Measurements from ENCODE around the gene DRC1. TPM values are rescaled to one million over a fixed set of nuclear protein-coding genes. Genes with fewer than 3 reads are reported as not detected.

DRC1 gene
- total RNA-seq, 2 donors from 2014 or later = not detected

DNA sequence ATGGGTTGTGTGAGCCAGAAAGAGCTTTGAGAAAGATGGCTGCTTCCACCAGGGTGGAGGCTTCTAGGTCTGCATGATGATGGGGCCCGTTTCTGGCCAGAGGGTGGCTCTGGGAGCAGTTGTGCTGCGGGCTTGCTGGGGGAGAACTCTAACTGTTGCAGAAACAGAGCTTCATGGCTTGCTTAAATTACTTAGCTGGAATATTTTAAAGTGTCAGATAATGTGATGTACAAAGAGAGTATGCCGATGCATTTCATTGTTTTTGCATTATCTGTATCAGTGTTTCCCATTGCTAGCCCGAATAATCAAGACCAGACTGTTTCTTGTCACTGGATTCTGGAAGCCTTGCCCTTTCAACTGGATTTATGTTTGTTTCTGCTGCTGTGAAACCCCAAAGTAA is 6.3 kb upstream of the DRC1 start:
- intact Hi-C loops (cut with DNase I) = no loop called here
- ATAC-seq (no peak), DNase-seq (no peak)

DNA sequence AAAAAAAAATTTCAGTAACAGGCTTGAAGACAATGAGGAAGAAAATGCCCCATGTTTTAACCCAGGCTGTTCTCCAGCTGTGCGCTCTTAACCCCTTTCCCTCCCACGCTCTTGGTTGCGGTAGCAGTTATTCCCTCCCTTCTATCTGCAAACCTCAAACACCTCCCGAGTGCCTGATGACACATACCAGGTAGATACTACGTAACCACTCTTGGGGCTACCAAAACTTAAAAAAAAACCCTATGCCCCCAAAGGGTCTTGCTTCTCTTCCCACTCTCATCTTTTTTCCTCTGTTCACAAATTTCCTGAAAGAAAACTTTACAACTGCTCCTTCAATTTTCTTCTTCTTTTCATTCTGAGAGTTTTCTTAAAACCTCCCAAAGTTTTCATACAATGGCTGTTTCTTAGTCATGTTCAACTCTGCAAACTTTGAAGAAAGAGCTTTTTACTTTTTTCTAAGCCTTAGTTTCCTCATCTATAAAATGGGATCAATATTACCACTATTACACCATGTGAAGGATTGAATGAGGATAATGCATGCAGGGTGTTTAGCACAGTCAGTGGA is 4.9 kb upstream of the DRC1 start:
- no peak for ATAC-seq
- intact Hi-C loops (cut with DNase I) = no loop called here
- DNase-seq = no peak

DNA sequence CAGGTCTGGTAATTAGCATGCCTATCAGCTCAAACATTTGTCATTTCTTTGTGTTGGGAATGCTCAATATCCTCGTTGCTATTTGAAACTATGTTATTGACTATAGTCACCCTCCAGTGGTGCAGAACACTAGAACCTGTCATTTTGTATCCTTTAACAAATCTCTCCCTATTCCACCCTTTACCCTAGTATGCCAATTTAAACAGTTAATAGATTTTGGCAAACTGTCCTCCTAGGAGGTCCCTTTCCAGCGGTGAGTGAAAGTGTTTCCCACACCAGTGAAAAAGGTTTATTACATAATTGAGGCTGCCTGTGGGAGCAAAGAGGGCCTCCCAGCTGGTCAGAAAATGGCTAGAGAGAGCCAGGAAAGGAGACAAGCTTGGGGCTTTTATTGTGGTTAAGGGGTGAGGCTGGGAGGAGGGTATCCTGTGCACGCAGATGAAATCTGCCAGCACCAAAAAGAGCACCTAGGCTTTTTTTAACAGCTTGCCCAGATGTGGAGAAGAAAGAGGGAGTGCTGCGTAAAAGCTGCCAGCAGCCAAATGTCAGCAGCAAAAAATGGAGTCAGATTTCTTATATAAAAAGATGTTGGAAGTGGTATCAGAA is 1.8 kb upstream of the DRC1 start:
- no peak for ATAC-seq
- intact Hi-C loops (cut with DNase I) = no loop called here
- DNase-seq = no peak

DNA sequence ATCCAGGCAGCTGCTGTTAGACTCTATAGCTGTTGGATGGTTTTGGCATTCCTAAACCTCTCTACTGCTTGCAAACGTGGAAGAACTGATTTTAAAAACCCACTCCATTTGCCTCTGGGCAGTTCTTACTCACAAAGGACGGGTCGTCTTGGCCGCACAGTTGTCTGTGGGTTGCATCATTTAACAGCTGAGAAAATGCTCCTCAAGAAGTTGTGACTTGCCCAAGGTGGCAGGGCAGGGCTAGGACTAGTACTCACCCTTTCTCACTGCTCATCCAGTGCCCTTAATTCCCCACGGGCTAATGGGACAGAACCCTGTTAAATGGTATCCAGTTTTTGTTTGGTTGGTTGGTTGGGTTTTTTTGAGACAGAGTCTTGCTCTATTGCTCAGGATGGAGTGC is 997 bp upstream of the DRC1 start:
- intact Hi-C loops (cut with DNase I) = no loop called here
- ATAC-seq (no peak), DNase-seq (no peak)

DNA sequence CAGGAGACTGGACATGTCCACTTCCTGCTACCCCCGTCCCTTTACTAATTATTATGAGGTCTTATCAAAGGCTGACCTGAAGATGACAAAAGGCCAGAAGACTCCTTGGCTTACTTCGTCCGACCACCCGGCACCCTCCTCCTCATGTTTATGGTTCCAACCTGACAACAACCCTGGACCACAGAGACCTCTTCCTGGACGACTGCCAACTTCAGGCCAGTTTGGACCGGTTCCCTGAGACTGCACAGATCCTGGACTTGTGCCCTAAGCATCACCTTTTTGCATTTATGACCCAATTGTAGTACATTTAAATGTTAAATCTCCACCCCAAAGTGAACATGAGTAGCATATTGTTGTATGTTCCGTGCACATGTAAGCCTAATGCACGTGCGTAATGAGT is 5.8 kb downstream of the DRC1 start:
- ATAC-seq (no peak), DNase-seq (no peak)
- intact Hi-C loops (cut with DNase I) = no loop called here

DNA sequence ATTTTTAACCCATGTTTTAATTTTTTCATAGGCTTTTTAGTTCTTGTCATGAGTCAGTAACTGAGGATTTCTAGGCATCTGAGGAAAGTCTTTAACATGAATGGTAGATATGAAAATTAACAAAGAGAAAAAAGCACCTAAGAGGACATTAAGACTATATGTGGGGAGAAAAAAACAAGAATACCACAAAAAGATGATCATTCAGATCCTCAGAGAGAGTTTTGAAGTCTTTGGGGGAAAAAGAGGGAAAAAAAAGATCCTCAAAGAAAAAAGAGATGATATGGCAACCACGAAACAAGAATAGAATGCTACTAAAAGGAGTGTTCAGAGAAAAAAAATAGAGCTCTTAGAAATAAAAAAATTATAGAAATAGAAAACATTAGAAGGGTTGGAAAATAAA is 8.1 kb downstream of the DRC1 start:
- no peak for DNase-seq
- no peak for ATAC-seq
- intact Hi-C loops (cut with DNase I) = no loop called here

DNA sequence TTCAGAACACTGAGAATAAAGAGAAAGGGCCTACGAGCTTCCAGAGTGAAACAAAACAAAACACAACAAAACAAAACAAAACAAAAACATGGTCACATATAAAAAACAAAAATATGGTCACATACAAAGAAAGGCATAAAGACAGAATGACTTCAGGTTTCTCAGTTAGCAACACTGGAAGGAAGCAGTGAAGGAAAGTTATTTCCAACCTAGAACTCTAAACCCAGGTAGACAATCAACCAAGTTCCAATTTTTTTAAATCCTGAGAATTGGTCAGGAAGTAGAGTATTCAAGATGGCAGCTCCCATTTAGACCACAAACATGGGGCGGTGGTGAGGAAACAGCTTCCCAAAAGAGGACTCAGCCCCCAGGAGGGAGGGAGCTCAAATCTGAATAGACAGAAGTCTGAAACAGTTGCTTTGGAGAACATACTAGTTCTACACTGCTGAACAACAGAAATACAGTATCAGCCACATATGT is 9.1 kb downstream of the DRC1 start:
- intact Hi-C loops (cut with DNase I) = no loop called here
- ATAC-seq (no peak), DNase-seq (no peak)

DNA sequence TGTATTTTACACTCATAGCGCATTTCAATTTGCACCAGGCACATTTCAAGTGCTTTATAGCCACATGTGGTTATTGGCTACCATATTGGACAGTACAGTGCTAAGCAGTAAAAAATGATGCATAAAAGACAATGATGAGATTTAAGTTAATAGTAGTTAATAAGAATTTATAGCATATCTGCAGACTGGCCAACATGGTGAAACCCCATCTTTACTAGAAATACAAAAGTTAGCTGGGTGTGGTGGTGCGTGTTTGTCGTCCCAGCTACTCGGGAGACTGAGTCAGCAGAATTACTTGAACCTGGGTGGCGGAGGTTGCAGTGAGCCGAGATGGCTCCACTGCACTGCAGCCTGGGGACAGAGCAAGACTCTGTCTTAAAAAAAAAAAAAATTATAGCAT is 9.7 kb downstream of the DRC1 start:
- DNase-seq = no peak
- ATAC-seq = no peak
- intact Hi-C loops (cut with DNase I) = no loop called here

DNA sequence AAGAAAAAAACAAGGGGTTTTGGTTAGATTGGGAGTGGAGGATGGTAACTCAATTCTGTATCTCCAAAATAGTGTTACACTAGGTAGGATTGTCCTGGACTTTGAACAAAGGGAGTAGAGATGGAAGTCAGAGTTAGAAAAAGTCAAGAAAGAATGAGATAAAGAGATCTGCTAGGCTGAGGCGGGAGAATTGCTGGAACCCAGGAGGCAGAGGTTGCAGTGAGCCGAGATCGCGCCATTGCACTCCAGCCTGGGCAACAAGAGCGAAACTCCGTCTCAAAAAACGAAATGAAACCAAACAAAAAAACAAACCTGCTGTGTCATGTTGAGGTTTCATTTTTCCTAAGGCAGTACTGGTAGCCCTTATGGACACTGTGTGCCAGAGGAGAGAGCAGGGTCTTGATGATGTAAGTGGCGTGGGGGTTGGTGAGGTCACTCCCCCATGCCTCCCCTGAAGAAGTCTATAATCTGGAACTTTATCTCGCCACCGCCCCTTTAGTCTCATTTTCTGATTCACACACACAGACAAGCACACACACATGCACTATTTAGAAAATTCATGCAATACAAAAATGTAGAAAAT is 10.5 kb downstream of the DRC1 start:
- intact Hi-C loops (cut with DNase I) = no loop called here
- no peak for ATAC-seq
- DNase-seq = no peak

DNA sequence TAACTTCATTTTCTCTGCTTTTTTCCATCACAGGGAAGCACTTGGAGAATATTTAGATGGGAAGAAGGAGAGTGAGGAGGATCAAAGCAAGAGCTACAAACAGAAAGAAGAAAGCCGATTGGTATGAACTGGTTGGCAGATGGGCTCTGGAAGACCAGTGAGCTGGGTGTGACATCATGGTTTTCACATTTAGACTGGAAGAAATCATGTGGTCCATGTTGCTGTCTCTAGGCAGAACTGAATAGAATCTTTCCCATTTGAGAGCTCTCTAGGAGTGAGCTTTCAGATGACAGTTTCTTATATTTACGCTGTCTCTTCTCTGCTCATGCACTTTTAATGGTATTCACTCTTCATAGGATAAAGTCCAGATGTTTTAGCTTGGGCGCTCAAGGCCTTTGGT is 12.6 kb downstream of the DRC1 start:
- intact Hi-C loops (cut with DNase I) = no loop called here
- DNase-seq (no peak), ATAC-seq (no peak)

DNA sequence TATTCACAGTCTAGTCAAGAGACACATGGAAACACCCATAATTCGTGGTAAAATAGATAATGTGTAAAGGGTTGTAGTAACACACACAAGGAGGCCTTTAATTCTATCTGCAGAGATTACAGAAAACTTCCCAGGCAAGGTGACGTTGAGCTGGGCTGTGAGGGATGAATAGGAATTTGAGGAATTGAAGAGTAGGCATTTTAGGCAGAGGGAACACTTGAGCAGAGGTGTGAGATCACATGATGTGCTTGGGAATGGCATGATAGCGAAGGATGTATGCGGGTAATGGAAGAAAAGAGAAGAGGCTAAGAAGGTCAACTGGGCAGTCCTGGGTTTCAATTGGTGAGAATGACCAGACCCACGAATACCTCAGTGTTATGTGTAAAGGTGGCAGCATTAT is 20.2 kb downstream of the DRC1 start:
- intact Hi-C loops (cut with DNase I) = no loop called here
- ATAC-seq = no peak
- no peak for DNase-seq

DNA sequence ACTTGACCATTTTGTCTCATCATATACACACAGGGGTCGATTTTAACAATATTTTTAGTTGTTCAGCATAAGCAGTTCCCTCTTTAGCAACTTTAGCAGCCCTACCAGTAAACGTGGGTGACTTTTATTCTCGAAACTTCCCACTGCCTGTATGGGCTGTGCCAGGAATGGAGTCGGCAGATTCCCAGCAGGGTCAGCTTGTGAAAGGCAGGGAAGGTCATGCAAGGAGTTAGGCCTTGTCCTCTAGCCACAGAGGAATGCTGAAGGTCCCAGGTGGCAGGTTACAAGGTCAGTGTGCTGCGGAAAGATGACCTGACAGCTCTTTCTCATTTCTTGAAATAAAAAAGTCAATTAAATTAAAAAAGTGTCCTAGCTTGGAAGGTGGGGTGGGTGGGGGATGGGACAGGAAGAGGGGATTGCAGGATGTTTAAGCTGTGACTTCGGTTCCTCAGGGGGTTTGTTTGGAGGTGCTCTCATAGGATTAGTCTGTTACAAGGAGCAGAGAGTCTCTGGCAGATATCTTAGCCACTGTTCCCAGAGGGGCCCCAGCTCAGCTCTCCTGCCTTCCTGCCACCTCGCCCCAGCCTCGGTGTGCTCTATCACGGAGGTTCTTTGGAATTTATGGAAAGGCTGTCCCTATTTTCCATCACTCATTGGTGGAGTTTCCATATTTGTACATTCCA is 21.4 kb downstream of the DRC1 start:
- intact Hi-C loops (cut with DNase I) = no loop called here
- DNase-seq = no peak
- ATAC-seq = no peak

DNA sequence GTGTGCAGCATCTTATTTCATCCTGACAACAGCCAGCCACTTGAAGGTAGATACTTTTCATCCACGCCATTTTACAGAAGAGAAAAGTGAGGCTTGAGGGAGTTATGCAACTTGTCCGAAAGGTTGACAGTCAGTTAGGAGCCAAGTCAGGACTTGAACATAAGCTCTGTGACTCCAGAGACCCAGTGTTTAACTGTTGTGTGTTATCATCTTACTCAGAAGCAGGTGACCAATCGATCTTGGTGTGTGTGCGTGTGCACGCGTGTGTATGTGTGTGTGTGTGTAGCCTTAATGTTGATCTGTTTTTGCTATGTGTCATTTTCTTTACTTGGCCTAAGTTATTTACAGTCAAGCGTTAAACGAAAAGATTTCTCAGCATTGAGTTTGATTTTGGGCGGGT is 22.0 kb downstream of the DRC1 start:
- DNase-seq (no peak), ATAC-seq (no peak)
- intact Hi-C loops (cut with DNase I) = no loop called here

DNA sequence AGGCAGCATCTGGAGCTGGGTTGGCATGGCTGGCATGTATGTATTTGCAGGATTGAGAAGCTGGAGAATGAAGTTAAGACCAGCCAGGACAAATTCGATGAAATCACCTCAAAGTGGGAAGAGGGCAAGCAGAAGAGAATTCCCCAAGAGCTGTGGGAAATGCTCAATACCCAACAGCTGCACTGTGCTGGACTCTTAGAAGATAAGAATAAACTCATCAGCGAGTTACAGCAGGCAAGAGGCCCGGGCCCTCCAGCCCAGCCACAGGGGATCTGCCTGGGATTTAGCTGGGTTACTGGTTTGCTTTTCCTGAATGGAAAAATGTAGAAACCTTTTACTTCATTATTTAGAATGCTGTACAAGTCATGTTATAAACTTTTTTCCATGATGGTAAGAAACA is 22.5 kb downstream of the DRC1 start:
- DNase-seq (no peak), ATAC-seq (no peak)
- intact Hi-C loops (cut with DNase I) = no loop called here

DNA sequence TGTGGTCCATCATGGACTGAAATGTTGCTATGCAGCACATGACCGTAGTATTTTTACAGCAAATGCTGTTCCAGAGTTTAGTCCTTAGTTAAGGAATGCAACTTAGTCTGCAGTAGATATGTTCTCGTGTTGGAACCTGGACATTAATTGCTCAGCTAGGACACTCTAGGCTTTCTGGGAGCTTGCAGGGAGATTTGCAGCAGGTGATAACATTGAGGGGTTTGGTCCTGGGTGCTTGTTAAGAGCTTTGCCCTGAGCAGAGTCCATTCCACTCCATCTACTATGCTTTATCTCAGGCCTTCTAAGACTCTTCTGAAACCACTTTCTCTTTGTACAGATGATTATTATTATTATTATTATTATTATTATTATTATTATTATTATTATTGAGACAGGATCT is 27.1 kb downstream of the DRC1 start:
- no peak for ATAC-seq
- intact Hi-C loops (cut with DNase I) = no loop called here
- DNase-seq = no peak

DNA sequence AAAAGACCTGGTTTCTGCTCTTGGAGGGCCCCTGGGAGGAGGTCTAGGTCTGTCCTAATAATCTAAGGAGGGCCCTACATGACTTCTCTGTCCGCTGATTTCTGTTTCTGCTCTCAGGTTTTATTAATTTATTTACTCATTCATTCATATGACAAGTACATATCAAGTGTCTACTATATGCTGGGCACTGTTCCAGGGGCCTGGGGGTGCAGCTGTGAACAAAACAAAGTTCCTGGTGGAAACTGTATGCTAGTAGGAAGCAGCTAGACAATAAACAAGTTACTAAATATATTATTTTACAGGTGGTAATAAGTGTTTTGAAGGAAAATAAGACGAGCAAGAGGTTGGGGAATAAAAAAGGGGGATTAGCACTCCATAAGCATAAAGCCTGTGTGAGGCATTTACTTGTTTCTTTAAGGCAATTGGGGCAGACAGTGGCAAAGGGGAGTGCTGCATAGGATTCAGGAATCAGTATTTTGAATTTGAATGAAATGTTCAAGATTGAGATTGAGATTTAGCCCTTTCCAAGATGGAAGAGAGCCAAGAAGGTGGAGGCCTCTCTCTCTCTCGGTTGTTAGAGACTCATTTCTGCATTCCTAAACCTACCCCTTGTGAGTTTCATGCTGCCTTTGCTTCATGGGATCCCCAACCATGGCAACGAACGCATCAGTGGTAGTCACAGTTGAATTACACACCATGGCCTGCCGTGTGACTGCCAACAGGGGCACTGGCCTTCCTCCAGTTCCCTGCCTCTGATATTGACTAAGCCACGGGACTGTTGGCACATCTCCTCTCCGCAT is 28.3 kb downstream of the DRC1 start:
- DNase-seq (no peak), ATAC-seq (no peak)
- intact Hi-C loops (cut with DNase I) = no loop called here

DNA sequence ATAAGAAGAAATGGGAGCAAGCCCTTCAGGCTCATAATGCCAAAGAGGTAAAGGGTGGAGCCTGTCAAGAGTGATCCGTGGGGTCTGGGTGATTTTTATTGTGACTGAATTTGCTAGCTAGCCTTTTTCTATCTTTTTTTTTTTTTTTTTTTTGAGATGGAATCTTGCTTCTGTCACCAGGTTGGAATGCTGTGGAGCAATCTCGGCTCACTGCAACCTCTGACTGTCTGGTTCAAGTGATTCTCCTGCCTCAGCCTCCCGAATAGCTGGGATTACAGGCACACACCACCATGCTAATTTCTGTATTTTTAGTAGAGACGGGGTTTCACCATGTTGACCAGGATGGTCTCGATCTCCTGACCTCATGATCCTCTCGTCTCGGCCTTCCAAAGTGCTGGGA is 29.1 kb downstream of the DRC1 start:
- DNase-seq = no peak
- no peak for ATAC-seq
- intact Hi-C loops (cut with DNase I) = no loop called here

DNA sequence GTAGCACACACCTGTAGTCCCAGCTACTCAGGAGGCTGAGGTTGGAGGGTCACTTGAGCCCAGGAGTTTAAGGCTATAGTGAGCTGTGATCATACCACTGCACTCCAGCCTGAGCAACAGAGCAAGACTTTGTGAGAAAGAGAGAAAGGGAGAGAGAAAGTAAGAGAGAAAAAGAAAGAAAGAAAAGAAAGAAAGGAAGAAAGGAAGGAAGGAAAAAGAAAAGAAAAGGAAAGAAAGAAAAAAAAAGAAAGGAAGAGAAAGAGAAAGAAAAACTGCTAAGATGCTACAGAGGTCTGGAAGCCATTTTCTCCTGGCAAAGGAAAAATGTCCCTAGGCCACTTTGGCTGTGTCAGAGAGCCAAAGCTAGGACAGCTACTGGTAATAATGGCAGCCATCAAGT is 30.6 kb downstream of the DRC1 start:
- DNase-seq (no peak), ATAC-seq (no peak)
- intact Hi-C loops (cut with DNase I) = no loop called here

DNA sequence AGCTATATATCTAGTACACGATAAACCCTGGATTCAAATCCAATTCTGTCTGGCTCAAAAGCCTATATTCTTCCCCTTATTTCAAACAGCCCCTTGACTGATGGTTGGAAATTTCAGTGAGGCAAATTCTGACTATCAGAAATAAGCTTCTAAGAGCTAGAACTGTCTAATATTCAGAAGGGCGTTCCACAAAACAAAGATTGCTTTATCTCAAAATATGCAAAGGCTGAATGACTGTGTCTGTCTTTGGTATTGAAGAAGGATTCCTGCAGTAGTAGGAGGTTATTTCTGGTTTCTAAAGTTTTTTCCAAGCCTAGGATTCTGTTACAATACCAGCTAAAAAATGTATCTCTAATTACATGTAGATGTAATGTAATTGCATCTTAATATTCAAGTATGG is 31.1 kb downstream of the DRC1 start:
- ATAC-seq (no peak), DNase-seq (no peak)
- intact Hi-C loops (cut with DNase I) = no loop called here

DNA sequence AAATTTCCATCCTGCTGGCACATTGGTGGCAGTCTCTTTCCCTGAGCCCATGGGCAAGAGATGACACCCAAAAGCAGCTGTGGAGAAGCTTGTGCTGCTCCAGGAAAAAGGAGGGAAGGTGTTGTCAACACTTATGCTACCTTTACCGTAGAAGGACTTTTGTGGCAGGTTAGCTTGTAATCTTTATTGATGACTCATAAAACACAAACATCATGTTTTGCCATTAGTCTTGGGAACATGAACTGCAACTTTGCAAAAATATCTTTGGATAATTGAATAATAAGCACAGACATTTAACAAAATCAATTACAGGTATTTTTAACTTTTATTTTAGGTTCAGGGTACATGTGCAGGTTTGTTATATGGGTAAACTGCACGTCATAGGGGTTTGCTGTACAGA is 33.4 kb downstream of the DRC1 start:
- ATAC-seq (no peak), DNase-seq (no peak)
- intact Hi-C loops (cut with DNase I) = no loop called here
